GM12878 (cell line): ENCODE data around the gene PTTG1. TPM values are rescaled to one million over a fixed set of nuclear protein-coding genes. Genes with fewer than 3 reads are reported as not detected.

Source experiments
- ATAC-seq: fragments of 200-7000 bp; cut with Tn5 transposase; 3 replicates; pipeline ENCODE4 v1.9.1; 2020; ENCODE audit warnings: mild to moderate bottlenecking, moderate library complexity
- BruUV-seq: library from RNA; stranded (reverse); fragments of 400-500 nt; replicated peaks from 2 replicates; lab custom pipeline; 2021; lab: Mats Ljungman, UMichigan
- CTCF ChIA-PET: fragments of 300-600 bp; sonication (Branson Sonifier 250); formaldehyde crosslinking; extraction: SDS; loops from one replicate; lab custom pipeline; 2021; ENCODE audit warnings: inconsistent platforms; lab: Yijun Ruan, JAX
- POLR2A ChIA-PET: fragments of 350-600 bp; formaldehyde crosslinking; extraction: SDS; loops from one replicate; lab custom pipeline; 2021; ENCODE audit warnings: inconsistent platforms; lab: Charles Lee
- RAD21 ChIA-PET: fragments of 300-600 bp; sonication (Branson Sonifier 250); formaldehyde crosslinking; loops from one replicate; lab custom pipeline; 2023; ENCODE audit warnings: antibody characterized with exemption; ENCODE audit not compliant: unreplicated experiment; lab: Charles Lee
- SMC1A ChIA-PET: fragments of 300-600 bp; sonication (Branson Sonifier 250); formaldehyde crosslinking; loops from one replicate; lab custom pipeline; 2023; ENCODE audit not compliant: unreplicated experiment, uncharacterized antibody; lab: Charles Lee
- DNase-seq: peaks from one replicate; pipeline ENCODE4 v3.0.0-alpha.2; 2011; ENCODE audit warnings: low read depth, low spot score
- FAIRE-seq: peaks from 3 replicates; lab custom pipeline; 2011; peaks lifted over from hg19 to GRCh38; lab: Jason Lieb, UNC
- H2AFZ ChIP-seq: 2 replicates; pipeline ENCODE4 v1.6.0; 2011; ENCODE audit warnings: low read depth, low read length, control low read depth; ENCODE audit not compliant: control insufficient read depth
- H3K27ac ChIP-seq: 2 replicates; pipeline ENCODE4 v1.5.1; 2011; ENCODE audit warnings: control low read depth; ENCODE audit not compliant: control insufficient read depth, insufficient read depth
- H3K27me3 ChIP-seq, 2 experiments: replicated peaks in 1 of 2; 2 replicates each; pipeline versions ENCODE4 v1.6.0 to v1.6.1; 2011; ENCODE audit warnings: low read length in 1 of 2; ENCODE audit not compliant: control insufficient read depth in 2 of 2, insufficient read depth in 2 of 2
- H3K36me3 ChIP-seq, 2 experiments: 2 replicates each; pipeline ENCODE4 v1.5.1; 2011; ENCODE audit warnings: low read length in 1 of 2; ENCODE audit not compliant: control insufficient read depth in 2 of 2, insufficient read depth in 2 of 2
- H3K4me1 ChIP-seq: 2 replicates; pipeline ENCODE4 v1.6.1; 2011; ENCODE audit warnings: mild to moderate bottlenecking, low read length, moderate library complexity, mixed read lengths; ENCODE audit not compliant: control insufficient read depth, insufficient read depth
- H3K4me2 ChIP-seq: 2 replicates; pipeline ENCODE4 v1.6.0; 2011; ENCODE audit warnings: control low read depth; ENCODE audit not compliant: control insufficient read depth, insufficient read depth
- H3K4me3 ChIP-seq: fragments of 200-600 bp; sonication (generic); 2 replicates; pipeline ENCODE4 v1.5.1; 2016
- H3K79me2 ChIP-seq: 2 replicates; pipeline ENCODE4 v1.6.0; 2011; ENCODE audit warnings: low read length; ENCODE audit not compliant: control insufficient read depth, insufficient read depth
- H3K9ac ChIP-seq: 2 replicates; pipeline ENCODE4 v1.8.0; 2011; ENCODE audit warnings: low read length, control low read depth, mixed read lengths; ENCODE audit not compliant: control insufficient read depth, insufficient read depth
- H3K9me3 ChIP-seq: replicated peaks from 3 replicates; pipeline ENCODE4 v1.5.1; 2011; ENCODE audit warnings: mild to moderate bottlenecking, low read length; ENCODE audit not compliant: control insufficient read depth, insufficient read depth
- H4K20me1 ChIP-seq: 2 replicates; pipeline ENCODE4 v1.6.0; 2011; ENCODE audit not compliant: control insufficient read depth, insufficient read depth
- ASH2L ChIP-seq: fragments of 300-600, 200-600 bp; sonication (generic); IDR thresholded peaks from 2 replicates; pipeline ENCODE4 v1.6.1; 2017; ENCODE audit warnings: low read depth, mild to moderate bottlenecking, borderline replicate concordance
- BACH1 ChIP-seq: fragments of 450-650 bp; IDR thresholded peaks from 2 replicates; pipeline ENCODE4 v1.6.1; 2017; ENCODE audit warnings: mild to moderate bottlenecking, borderline replicate concordance
- CEBPB ChIP-seq, 2 experiments: fragments of 150-350 bp in 1 of 2; IDR thresholded peaks; 2 replicates each; pipeline ENCODE4 v1.6.1; 2012 to 2014; ENCODE audit warnings: low read depth in 2 of 2, low read length in 2 of 2, borderline replicate concordance in 1 of 2, inconsistent platforms in 1 of 2
- CREM ChIP-seq: IDR thresholded peaks from 2 replicates; pipeline ENCODE4 v1.6.1; 2014; ENCODE audit warnings: antibody characterized with exemption, low read depth
- IKZF1 ChIP-seq: fragments of 450-650 bp; conservative IDR thresholded peaks from 2 replicates; pipeline ENCODE4 v1.6.1; 2017; ENCODE audit warnings: antibody characterized with exemption, mild to moderate bottlenecking
- JUND ChIP-seq: IDR thresholded peaks from 2 replicates; pipeline ENCODE4 v1.6.1; 2012; ENCODE audit warnings: low read depth, mild to moderate bottlenecking, low read length, improper control_type of control experiment, moderate library complexity
- MTA2 ChIP-seq: fragments of 450-650 bp; IDR thresholded peaks from 2 replicates; pipeline ENCODE4 v1.6.1; 2016; ENCODE audit warnings: low read depth, mild to moderate bottlenecking, moderate library complexity
- NR2C1 ChIP-seq: fragments of 450-650 bp; IDR thresholded peaks from 2 replicates; pipeline ENCODE4 v1.6.1; 2017; ENCODE audit warnings: antibody characterized with exemption, mild to moderate bottlenecking, moderate library complexity
- NR2F1 ChIP-seq: fragments of 450-650 bp; conservative IDR thresholded peaks from 2 replicates; pipeline ENCODE4 v1.6.1; 2017; ENCODE audit warnings: mild to moderate bottlenecking
- PML ChIP-seq: IDR thresholded peaks from 2 replicates; pipeline ENCODE4 v1.6.1; 2012; ENCODE audit warnings: low read length, inconsistent platforms
- POLR2AphosphoS2 ChIP-seq: IDR thresholded peaks from 2 replicates; pipeline ENCODE4 v1.6.1; 2011; ENCODE audit warnings: low read depth, mild to moderate bottlenecking, low read length, improper control_type of control experiment, moderate library complexity
- SMAD5 ChIP-seq: IDR thresholded peaks from 2 replicates; pipeline ENCODE4 v1.6.1; 2016; ENCODE audit warnings: antibody characterized with exemption, low read depth
- SREBF1 ChIP-seq: IDR thresholded peaks from 2 replicates; pipeline ENCODE4 v1.6.1; 2012; ENCODE audit warnings: mild to moderate bottlenecking, low read length
- SUZ12 ChIP-seq: fragments of 200-600 bp; sonication (generic); IDR thresholded peaks from one replicate; pipeline ENCODE4 v1.6.1; 2018; ENCODE audit warnings: antibody characterized with exemption, mild to moderate bottlenecking; ENCODE audit not compliant: unreplicated experiment
- TAF1 ChIP-seq: IDR thresholded peaks from 2 replicates; pipeline ENCODE4 v1.6.1; 2011; ENCODE audit warnings: mild to moderate bottlenecking, low read depth, low read length, borderline replicate concordance
- TBL1XR1 ChIP-seq: IDR thresholded peaks from 2 replicates; pipeline ENCODE4 v1.6.1; 2012; ENCODE audit warnings: low read depth, low read length, improper control_type of control experiment
- WRNIP1 ChIP-seq: IDR thresholded peaks from 2 replicates; pipeline ENCODE4 v1.6.1; 2011; ENCODE audit warnings: low read depth, low read length, improper control_type of control experiment, borderline replicate concordance
- ZNF24 ChIP-seq: fragments of 450-650 bp; IDR thresholded peaks from 2 replicates; pipeline ENCODE4 v1.6.1; 2017; ENCODE audit warnings: antibody characterized with exemption, mild to moderate bottlenecking
- ZSCAN29 ChIP-seq: fragments of 450-650 bp; IDR thresholded peaks from 2 replicates; pipeline ENCODE4 v1.6.1; 2017; ENCODE audit warnings: mild to moderate bottlenecking, moderate library complexity
- WGBS: methylation state at CpG from one replicate; pipeline ENCODE4 v1.1.6; 2016; ENCODE audit warnings: low lambda C conversion rate; ENCODE audit not compliant: insufficient replicate concordance, insufficient coverage; ENCODE audit errors: missing lambda C conversion rate; 5-methylcytosine and 5-hydroxymethylcytosine counted together
- in situ Hi-C: fragments of 300-500 bp; cut with MboI; formaldehyde crosslinking; loops from 9 replicates; pipeline ENCODE4 v1.14.3; 2018; ENCODE audit warnings: mixed read lengths
- intact Hi-C: fragments of 100-400 bp; cut with micrococcal nuclease; formaldehyde crosslinking; loops from one replicate; pipeline ENCODE4 v1.14.2; 2022; ENCODE audit not compliant: unreplicated experiment
- polyA plus RNA-seq, 11 experiments: library from polyadenylated mRNA; depleted of rRNA in 4 of 11; unstranded in 6 of 11; stranded (reverse) in 5 of 11; fragments of >200 nt; fragmentation: Nextera tagmentation in 4 of 11; fragmentation: Illumina TruSeq in 1 of 11; extraction: Ambion mirVana in 4 of 11; extraction: Trizol in 1 of 11; gene quantifications; 1 replicate in 1 of 11; 2 replicates in 10 of 11; pipeline versions ENCODE4 v1.2.1 to v1.2.3, GENCODE V29; 2011 to 2016; ENCODE audit warnings: inconsistent platforms in 2 of 11, missing spikeins in 2 of 11, low read depth in 1 of 11
- total RNA-seq, 4 experiments: library from RNA; depleted of rRNA in 3 of 4; stranded (reverse); fragments of >200 nt in 3 of 4; fragmentation: Illumina TruSeq in 1 of 4; extraction: Trizol in 1 of 4; gene quantifications; 2 replicates each; pipeline versions ENCODE4 v1.2.1 to v1.2.3, GENCODE V29; 2013 to 2021
- TF ChIP-seq, protein P1 (sequence below): fragments of 450-650 bp; IDR thresholded peaks from 2 replicates; pipeline ENCODE4 v1.6.1; 2017; ENCODE audit warnings: borderline replicate concordance
- TF ChIP-seq, protein P2 (sequence below): IDR thresholded peaks from 2 replicates; pipeline ENCODE4 v1.6.1; 2011; ENCODE audit warnings: low read depth, low read length, improper control_type of control experiment, borderline replicate concordance

Gene PTTG1
- total and polyA plus RNA-seq, 10 of the 15 experiments (the other 5 are each of a cell fraction or from before 2014, with no cell fraction given), result 154 to 1,033 (median 377) TPM

DNA sequence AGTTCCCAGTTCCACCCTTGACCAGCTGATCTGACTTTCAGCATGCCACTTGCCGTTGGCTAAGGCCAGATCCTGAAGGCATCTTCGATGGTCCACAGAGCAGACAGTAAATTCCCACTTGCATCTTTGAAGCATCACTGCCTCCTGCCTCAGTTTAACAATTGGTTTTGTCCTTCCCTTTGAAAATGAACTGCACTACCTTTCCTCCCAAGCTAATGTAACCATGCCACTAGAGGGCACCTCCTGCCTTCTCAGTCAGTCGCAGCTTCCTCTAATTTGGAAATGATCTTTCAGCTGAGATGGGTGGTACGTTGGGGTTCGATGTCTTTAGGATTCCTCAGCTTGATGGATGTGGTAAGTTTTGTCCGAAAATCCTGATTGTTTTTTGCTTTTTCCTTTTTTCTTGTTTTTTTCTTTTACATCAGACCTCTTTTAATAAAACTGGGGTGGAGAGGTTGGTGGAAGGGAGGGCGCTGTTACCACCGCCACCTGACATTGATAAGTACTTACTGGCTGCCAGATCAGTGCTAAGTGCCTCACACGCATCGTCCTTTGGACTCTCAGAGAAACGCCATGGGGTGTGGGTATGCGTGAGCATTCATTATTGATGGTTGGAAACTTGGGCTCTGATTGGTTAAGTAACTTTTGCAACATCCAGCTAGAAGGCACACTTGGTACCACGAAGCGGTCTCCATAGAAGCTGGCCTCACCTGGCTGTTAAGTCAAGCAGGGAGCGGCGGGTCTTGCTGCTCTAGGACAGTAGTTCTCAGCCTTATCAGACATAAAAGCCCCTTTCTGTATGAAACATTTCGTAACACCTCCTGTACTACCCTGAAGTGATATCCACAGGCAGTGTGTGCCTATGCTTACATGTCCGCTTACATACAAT, 16.9 kb downstream of the PTTG1 start (continued):
- 0 out of 2 replicates have a peak, but pooled peaks have one; percentile 35 for TF ChIP-seq PML
- 0 out of 2 replicates have a peak, but pooled peaks have one; percentile 17 for TF ChIP-seq ZNF24
- TF ChIP-seq IKZF1, result peak; percentile 54; the same call in 1 of the 2 replicates
- TF ChIP-seq, all 136 proteins: peak for 35

DNA sequence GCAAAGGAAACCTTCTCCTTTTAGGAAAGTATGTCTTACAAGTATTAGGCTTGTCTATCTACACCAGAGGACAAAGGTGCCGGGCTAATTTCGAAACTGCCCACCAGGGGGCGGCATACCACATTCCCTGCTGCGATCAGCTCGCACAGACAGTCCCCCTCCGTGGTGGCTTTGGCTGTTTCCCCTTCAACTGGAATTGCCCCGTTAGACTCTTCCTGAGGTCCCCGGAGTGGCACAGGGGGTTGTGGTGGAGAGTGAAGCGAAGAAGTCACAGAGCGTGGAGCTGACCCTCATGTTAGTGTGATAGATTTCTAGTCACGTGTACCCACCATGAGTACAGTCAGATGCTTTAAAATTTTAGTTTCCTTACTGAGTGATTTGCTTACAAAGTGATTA, 17.5 kb downstream of the PTTG1 start:
- Histone ChIP-seq H3K79me2 (peaks cover 49% of the 10 kb centered on the region), H3K27ac (peak overlapping the region; percentile 82), H3K4me1 (peaks cover 54% of the 10 kb centered on the region), H4K20me1 (no peaks in the 10 kb centered on the region), H3K27me3 (no peaks in the 10 kb centered on the region), H3K4me2 (peak overlapping the region; percentile 87), H2AFZ (peak overlapping the region; percentile 90), H3K9ac (peak overlapping the region; percentile 68), H3K9me3 (peaks cover 3% of the 10 kb centered on the region; the same call in 2 of the 3 replicates), H3K4me3 (peak overlapping the region; percentile 70), H3K36me3 (no peaks in the 10 kb centered on the region)
- peak; percentile 89 for DNase-seq
- POLR2A ChIA-PET, result interaction anchor here (0.5 to 7.8 kb wide), 18 partner anchors 10 to 405 kb away, joined by 3 to 156 read pairs (median 5); partner anchors contain the start of genes PTTG1 and SLU7
- under 1% methylated on average over 11 of the region's 11 CpGs for WGBS
- intact Hi-C loops, result loop anchor here (1.0 to 10.0 kb wide), 9 partner anchors 21 to 1093 kb away; no protein-coding TSS in a partner anchor
- in situ Hi-C loops, result loop anchor here (5.0 to 10.0 kb wide), 3 partner anchors 38 to 1106 kb away; partner anchors contain the start of gene GABRB2
- SMC1A ChIA-PET, result interaction anchor here (0.8 to 7.8 kb wide), 23 partner anchors 10 to 587 kb away, joined by 3 to 511 read pairs (median 11); partner anchors contain the start of genes PTTG1 and SLU7
- RAD21 ChIA-PET, result interaction anchor here (0.6 to 7.8 kb wide), 20 partner anchors 9 to 405 kb away, joined by 3 to 329 read pairs (median 10); partner anchors contain the start of genes PTTG1 and SLU7
- peak; percentile 75 for ATAC-seq
- CTCF ChIA-PET, result interaction anchor here (0.7 to 7.7 kb wide), 46 partner anchors 9 to 1487 kb away, joined by 3 to 235 read pairs (median 6); partner anchors contain the start of genes PTTG1 and SLU7
- FAIRE-seq, result no peak
- no TSS peak for BruUV-seq
- TF ChIP-seq POLR2AphosphoS2 (no peak), SREBF1 (no peak), NR2C1 (no peak), CREM (peak; percentile 40; the same call in 1 of the 2 replicates), NR2F1 (peak; percentile 69), CEBPB (IDR thresholded peaks at IDR 0.05; ENCODE audit: borderline replicate concordance in 1 of 2, low read depth in 2 of 2, low read length in 2 of 2) (no peak), ZSCAN29 (peak; percentile 8; the same call in 1 of the 2 replicates), SUZ12 (no peak), WRNIP1 (no peak), ASH2L (no peak), TAF1 (no peak), MTA2 (peak; percentile 34; the same call in 1 of the 2 replicates), JUND (no peak), SMAD5 (no peak), TBL1XR1 (no peak), BACH1 (no peak)
- TF ChIP-seq, protein P1, sequence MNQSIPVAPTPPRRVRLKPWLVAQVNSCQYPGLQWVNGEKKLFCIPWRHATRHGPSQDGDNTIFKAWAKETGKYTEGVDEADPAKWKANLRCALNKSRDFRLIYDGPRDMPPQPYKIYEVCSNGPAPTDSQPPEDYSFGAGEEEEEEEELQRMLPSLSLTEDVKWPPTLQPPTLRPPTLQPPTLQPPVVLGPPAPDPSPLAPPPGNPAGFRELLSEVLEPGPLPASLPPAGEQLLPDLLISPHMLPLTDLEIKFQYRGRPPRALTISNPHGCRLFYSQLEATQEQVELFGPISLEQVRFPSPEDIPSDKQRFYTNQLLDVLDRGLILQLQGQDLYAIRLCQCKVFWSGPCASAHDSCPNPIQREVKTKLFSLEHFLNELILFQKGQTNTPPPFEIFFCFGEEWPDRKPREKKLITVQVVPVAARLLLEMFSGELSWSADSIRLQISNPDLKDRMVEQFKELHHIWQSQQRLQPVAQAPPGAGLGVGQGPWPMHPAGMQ, result no peak
- TF ChIP-seq, protein P2, sequence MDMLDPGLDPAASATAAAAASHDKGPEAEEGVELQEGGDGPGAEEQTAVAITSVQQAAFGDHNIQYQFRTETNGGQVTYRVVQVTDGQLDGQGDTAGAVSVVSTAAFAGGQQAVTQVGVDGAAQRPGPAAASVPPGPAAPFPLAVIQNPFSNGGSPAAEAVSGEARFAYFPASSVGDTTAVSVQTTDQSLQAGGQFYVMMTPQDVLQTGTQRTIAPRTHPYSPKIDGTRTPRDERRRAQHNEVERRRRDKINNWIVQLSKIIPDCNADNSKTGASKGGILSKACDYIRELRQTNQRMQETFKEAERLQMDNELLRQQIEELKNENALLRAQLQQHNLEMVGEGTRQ, result peak; percentile 41; the same call in 1 of the 2 replicates
